ENCODE measurements around the gene ZNF354C. TPM values are rescaled to one million over a fixed set of nuclear protein-coding genes. Genes with fewer than 3 reads are reported as not detected.

Gene ZNF354C
- total and polyA plus RNA-seq, 2 of the 13 experiments (the other 11 are each of a cell fraction or from before 2014, with no cell fraction given): 0.02 TPM; not detected in 1

- TF ChIP-seq AFF4 (CRISPR knock-in tag; IDR thresholded peaks at IDR 0.05) (no peak), ZBTB7B (CRISPR knock-in tag; IDR thresholded peaks at IDR 0.05) (no peak), ADNP (CRISPR knock-in tag; IDR thresholded peaks at IDR 0.05) (no peak), ZNF580 (CRISPR knock-in tag; IDR thresholded peaks at IDR 0.05; ENCODE audit: borderline replicate concordance, low read depth) (no peak), ZNF605 (CRISPR knock-in tag; IDR thresholded peaks at IDR 0.05) (no peak), TBX3 (IDR thresholded peaks at IDR 0.05; ENCODE audit: borderline replicate concordance) (no peak), GATAD1 (CRISPR knock-in tag; IDR thresholded peaks at IDR 0.05) (peak; percentile 62; the same call in 1 of the 2 replicates), ZNF484 (CRISPR knock-in tag; IDR thresholded peaks at IDR 0.05; ENCODE audit: borderline replicate concordance, low read depth) (no peak), TAF15 (IDR thresholded peaks at IDR 0.05; ENCODE audit: low read depth, low read length, poor library complexity, severe bottlenecking) (no peak), CBX2 (IDR thresholded peaks at IDR 0.05; ENCODE audit: low read depth, low read length) (no peak), CBX2 (CRISPR knock-in tag; IDR thresholded peaks at IDR 0.05; ENCODE audit: low read depth) (no peak), ZBTB38 (CRISPR knock-in tag; IDR thresholded peaks at IDR 0.05) (peak; percentile 38; the same call in 1 of the 2 replicates), TBX2 (CRISPR knock-in tag; IDR thresholded peaks at IDR 0.05; ENCODE audit: borderline replicate concordance) (no peak), NBN (conservative IDR thresholded peaks at IDR 0.05) (no peak), ZBTB14 (CRISPR knock-in tag; IDR thresholded peaks at IDR 0.05) (no peak), ARID4A (CRISPR knock-in tag; IDR thresholded peaks at IDR 0.05; ENCODE audit: borderline replicate concordance) (no peak), ZNF124 (CRISPR knock-in tag; IDR thresholded peaks at IDR 0.05) (0 out of 2 replicates have a peak, but pooled peaks have one; percentile 18), ZMYM2 (CRISPR knock-in tag; IDR thresholded peaks at IDR 0.05) (no peak), ZNF251 (CRISPR knock-in tag; IDR thresholded peaks at IDR 0.05) (no peak), TGIF2 (CRISPR knock-in tag; IDR thresholded peaks at IDR 0.05) (no peak), ZNF644 (CRISPR knock-in tag; IDR thresholded peaks at IDR 0.05; ENCODE audit: low read depth) (no peak), ZMYM4 (CRISPR knock-in tag; IDR thresholded peaks at IDR 0.05) (peak; percentile 21; the same call in 1 of the 2 replicates)
These were observed 36.5 kb upstream of the ZNF354C start, which contains the start of gene ZNF879 (continued) for GRCh38 chr5:179023528-179024189.

Data from HepG2 (cell line).